Measurements from ENCODE around the gene RBM25. TPM values are rescaled to one million over a fixed set of nuclear protein-coding genes. Genes with fewer than 3 reads are reported as not detected.
"Not testable (repeated sequence)": the region's sequence is repeated elsewhere in the genome, so short reads cannot be mapped to it uniquely, and the experiment has no call there.

Gene RBM25
- total and polyA plus RNA-seq, 10 of the 15 experiments (the other 5 are each of a cell fraction or from before 2014, with no cell fraction given) = 43.4 to 125 (median 74.1) TPM

GRCh38 chr14:73058224-73058921 is at the start of gene RBM25 (continued):
- peak; percentile 99 for TF ChIP-seq POLR2AphosphoS5 (IDR thresholded peaks at IDR 0.05; ENCODE audit: low read length)
- TF ChIP-seq MTA2 (IDR thresholded peaks at IDR 0.05; ENCODE audit: low read depth) = peak; percentile 47; the same call in 1 of the 2 replicates
- peak; percentile 98 for TF ChIP-seq PML (IDR thresholded peaks at IDR 0.05; ENCODE audit: low read length)
- 0 out of 4 replicates have a peak, but pooled peaks of 1 of the 2 experiments have one; percentile 7 for TF ChIP-seq SRF (IDR thresholded peaks at IDR 0.05; ENCODE audit: low read depth in 2 of 2, low read length in 2 of 2)
- peak; percentile 27; the same call in 1 of the 2 replicates for TF ChIP-seq SPI1 (IDR thresholded peaks at IDR 0.05; ENCODE audit: borderline replicate concordance, insufficient read depth, low read depth, low read length)
- TF ChIP-seq ZBTB11 (CRISPR knock-in tag; IDR thresholded peaks at IDR 0.05) = no peak
- peak; percentile 79 for TF ChIP-seq HCFC1 (IDR thresholded peaks at IDR 0.05; ENCODE audit: low read length)
- TF ChIP-seq FOXM1 (IDR thresholded peaks at IDR 0.05; ENCODE audit: low read depth, low read length) = no peak
- TF ChIP-seq ASH2L (IDR thresholded peaks at IDR 0.05; ENCODE audit: borderline replicate concordance, low read depth) = no peak
- no peak for TF ChIP-seq NRF1 (conservative IDR thresholded peaks at IDR 0.05; ENCODE audit: low read depth, low read length)
- TF ChIP-seq FOXK2 (IDR thresholded peaks at IDR 0.05) = no peak
- TF ChIP-seq ZNF274 (IDR thresholded peaks at IDR 0.05; ENCODE audit: insufficient read depth, insufficient read length) = no peak

- POLR2A ChIA-PET; in situ Hi-C loops (cut with MboI); BruUV-seq (replicated peaks); H3K9me3 ChIP-seq (replicated peaks; ENCODE audit: control insufficient read depth, insufficient read depth, low read length); H3K27me3 ChIP-seq (replicated peaks in 1 of 2; ENCODE audit: control insufficient read depth in 2 of 2, insufficient read depth in 2 of 2, low read length in 1 of 2); ATAC-seq; FAIRE-seq; H3K4me3 ChIP-seq; H4K20me1 ChIP-seq (ENCODE audit: control insufficient read depth, insufficient read depth); H3K36me3 ChIP-seq (ENCODE audit: control insufficient read depth in 2 of 2, insufficient read depth in 2 of 2, low read length in 1 of 2); CTCF ChIA-PET; H2AFZ ChIP-seq (ENCODE audit: control insufficient read depth, low read depth, low read length); intact Hi-C loops (cut with micrococcal nuclease; ENCODE audit: unreplicated experiment); RAD21 ChIA-PET (ENCODE audit: unreplicated experiment); H3K4me2 ChIP-seq (ENCODE audit: control insufficient read depth, insufficient read depth); DNase-seq (ENCODE audit: low read depth, low spot score); H3K27ac ChIP-seq (ENCODE audit: control insufficient read depth, insufficient read depth); H3K79me2 ChIP-seq (ENCODE audit: control insufficient read depth, insufficient read depth, low read length); H3K9ac ChIP-seq (ENCODE audit: control insufficient read depth, insufficient read depth, low read length): not testable (repeated sequence)
- H3K4me1 ChIP-seq (ENCODE audit: control insufficient read depth, insufficient read depth, low read length) = peaks cover 12% of the 10 kb centered on the region
- SMC1A ChIA-PET (ENCODE audit: uncharacterized antibody, unreplicated experiment) = interaction anchor here (2.3 kb wide), 1 partner anchor 16 kb away, joined by 5 read pairs; the partner anchor contains the start of gene ZFYVE1
- 90% methylated on average over 7 of the region's 7 CpGs for WGBS (ENCODE audit: insufficient coverage, insufficient replicate concordance, low lambda C conversion rate, missing lambda C conversion rate)
Measured at GRCh38 chr14:73011189-73011588, 47.1 kb upstream of the RBM25 start.
